Adrenal gland (tissue), 5 donors: ENCODE measurements around the gene OSBPL9.

Experiments used
- POLR2A ChIP-seq, 2 donors: fragments of 450-650 bp; IDR thresholded peaks; one replicate each; pipeline ENCODE4 v1.6.1; 2017; ENCODE audit warnings: antibody characterized with exemption in 2 of 2, mild to moderate bottlenecking in 2 of 2, moderate library complexity in 1 of 2
- TF ChIP-seq, protein P1 (sequence below), 6 experiments: fragments of 450-650 bp in 4 of 6; fragments of 200-600 bp in 2 of 6; sonication (generic) in 1 of 6; IDR thresholded peaks; 1 replicate in 5 of 6; 2 replicates in 1 of 6; pipeline versions ENCODE4 v1.5.1 to v1.8.0; 2016 to 2021; ENCODE audit warnings: antibody characterized with exemption in 6 of 6, mild to moderate bottlenecking in 2 of 6, moderate library complexity in 1 of 6
- donor health status: DM: no; HTN: no; CAD: no.

DNA sequence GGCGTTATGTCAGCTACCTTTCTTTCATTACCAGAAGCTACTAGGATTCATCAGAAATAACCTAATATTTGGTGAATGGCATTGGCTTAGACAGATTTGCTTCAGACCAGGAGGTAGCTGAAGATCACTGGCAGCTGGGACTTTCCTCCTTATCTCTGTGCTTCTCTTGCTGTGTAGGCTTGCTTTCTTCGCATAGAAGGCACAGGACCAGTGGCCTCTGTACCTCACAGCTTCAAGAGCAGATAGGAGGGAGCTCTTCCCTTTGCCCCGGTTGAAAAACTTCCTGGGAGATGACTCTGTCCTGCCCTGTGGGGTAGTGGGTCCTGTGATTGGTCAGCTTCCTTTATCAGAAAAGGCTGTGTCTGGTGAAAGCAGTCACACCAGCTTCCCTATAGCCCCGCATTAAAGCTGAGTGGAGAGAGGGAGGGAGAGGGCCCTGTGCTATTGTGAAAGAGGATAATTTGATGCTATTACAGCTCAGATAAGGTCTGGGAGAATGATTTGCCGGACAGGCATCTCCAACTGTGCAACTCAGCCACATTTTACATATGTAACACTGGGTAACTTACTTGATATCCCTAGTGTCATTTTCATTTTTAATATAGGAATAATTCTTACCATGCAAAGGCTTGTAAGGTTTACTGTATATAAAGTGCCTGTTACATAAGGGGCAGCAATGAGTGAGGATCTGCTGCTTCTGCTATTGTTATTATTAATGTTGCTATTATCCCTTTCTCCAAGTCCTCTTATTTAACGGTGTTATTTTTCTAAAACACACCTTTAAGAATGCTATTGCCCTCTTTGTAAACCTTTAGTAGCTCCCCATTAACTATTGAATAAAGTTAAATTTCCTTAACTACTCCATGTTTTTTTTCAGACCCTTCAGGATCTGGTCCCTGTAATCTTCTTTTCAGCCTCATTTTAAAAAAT lies 31.6 kb downstream of the OSBPL9 start:
- no peak for TF ChIP-seq POLR2A (IDR thresholded peaks at IDR 0.05)
- TF ChIP-seq, protein P1, sequence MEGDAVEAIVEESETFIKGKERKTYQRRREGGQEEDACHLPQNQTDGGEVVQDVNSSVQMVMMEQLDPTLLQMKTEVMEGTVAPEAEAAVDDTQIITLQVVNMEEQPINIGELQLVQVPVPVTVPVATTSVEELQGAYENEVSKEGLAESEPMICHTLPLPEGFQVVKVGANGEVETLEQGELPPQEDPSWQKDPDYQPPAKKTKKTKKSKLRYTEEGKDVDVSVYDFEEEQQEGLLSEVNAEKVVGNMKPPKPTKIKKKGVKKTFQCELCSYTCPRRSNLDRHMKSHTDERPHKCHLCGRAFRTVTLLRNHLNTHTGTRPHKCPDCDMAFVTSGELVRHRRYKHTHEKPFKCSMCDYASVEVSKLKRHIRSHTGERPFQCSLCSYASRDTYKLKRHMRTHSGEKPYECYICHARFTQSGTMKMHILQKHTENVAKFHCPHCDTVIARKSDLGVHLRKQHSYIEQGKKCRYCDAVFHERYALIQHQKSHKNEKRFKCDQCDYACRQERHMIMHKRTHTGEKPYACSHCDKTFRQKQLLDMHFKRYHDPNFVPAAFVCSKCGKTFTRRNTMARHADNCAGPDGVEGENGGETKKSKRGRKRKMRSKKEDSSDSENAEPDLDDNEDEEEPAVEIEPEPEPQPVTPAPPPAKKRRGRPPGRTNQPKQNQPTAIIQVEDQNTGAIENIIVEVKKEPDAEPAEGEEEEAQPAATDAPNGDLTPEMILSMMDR (IDR thresholded peaks at IDR 0.05): no peak
